ENCODE data around the gene OR8G5. TPM values are rescaled to one million over a fixed set of nuclear protein-coding genes. Genes with fewer than 3 reads are reported as not detected.

OR8G5 gene, protein sequence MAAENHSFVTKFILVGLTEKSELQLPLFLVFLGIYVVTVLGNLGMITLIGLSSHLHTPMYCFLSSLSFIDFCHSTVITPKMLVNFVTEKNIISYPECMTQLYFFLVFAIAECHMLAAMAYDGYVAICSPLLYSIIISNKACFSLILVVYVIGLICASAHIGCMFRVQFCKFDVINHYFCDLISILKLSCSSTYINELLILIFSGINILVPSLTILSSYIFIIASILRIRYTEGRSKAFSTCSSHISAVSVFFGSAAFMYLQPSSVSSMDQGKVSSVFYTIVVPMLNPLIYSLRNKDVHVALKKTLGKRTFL
- total RNA-seq (ENCODE audit: low replicate concordance): not detected in 2 replicates

GRCh38 chr11:124256076-124256475, at the start of gene OR8G5:
Gene OR8G5, plus strand, starts transcription at chr11:124256376. Its CDS starts 8,556 bp downstream, at chr11:124264932.

GRCh38 chr11:124240621-124241397, 15.4 kb upstream of the OR8G5 start, which contains the start of gene OR8G1:
Gene OR8G1, plus strand, starts transcription at chr11:124241095. Its CDS starts 8,581 bp downstream, at chr11:124249676.

DNA sequence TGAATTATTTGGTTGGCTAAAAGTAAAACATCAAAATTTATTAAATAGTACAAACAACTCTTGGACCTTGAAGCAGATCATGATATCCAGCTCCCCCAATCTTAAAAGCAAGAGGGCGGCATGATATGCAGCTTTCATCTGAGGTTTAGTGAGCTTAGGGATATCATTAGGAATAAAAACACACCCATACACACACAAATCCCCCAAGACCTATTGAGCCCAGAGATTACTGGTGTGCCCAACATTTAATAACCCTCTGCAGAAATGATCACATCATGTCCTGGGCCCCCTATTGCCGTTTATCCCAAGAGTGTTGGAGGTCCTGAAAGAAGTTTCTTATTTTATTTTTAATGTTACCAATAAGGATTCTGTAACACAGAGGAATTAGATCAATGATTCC, 57.7 kb downstream of the OR8G5 start, which contains the start of gene OR8D1:
OR8D1 (minus strand) TSS at position 101 of the 400 bp plus-strand sequence. CDS start 3,183 bp downstream, outside the sequence.

Other genes starting within 250 kb of the OR8G5 start
- not detected in 2 replicates for gene OR10G4, start 243.4 kb upstream of the OR8G5 start, total RNA-seq (ENCODE audit: low replicate concordance)
- not detected in 2 replicates for gene OR10G9, start 233.4 kb upstream of the OR8G5 start, total RNA-seq (ENCODE audit: low replicate concordance)
- gene OR10G8, start 229.6 kb upstream of the OR8G5 start, total RNA-seq (ENCODE audit: low replicate concordance): not detected in 2 replicates
- not detected in 2 replicates for gene OR10G7, start 215.1 kb upstream of the OR8G5 start, total RNA-seq (ENCODE audit: low replicate concordance)
- gene VWA5A, start 140.9 kb upstream of the OR8G5 start, total RNA-seq (ENCODE audit: low replicate concordance): 11.4 and 18.1 TPM in 2 replicates
- not detected in 2 replicates for gene OR10D3, start 73.0 kb upstream of the OR8G5 start, total RNA-seq (ENCODE audit: low replicate concordance)
- gene OR8G1, start 15.3 kb upstream of the OR8G5 start, total RNA-seq (ENCODE audit: low replicate concordance): not detected in 2 replicates
- not detected in 2 replicates for gene OR8D1, start 57.6 kb downstream of the OR8G5 start, total RNA-seq (ENCODE audit: low replicate concordance)
- gene OR8D2, start 63.8 kb downstream of the OR8G5 start, total RNA-seq (ENCODE audit: low replicate concordance): not detected in 2 replicates
- not detected in 2 replicates for gene OR8B2, start 128.1 kb downstream of the OR8G5 start, total RNA-seq (ENCODE audit: low replicate concordance)
- gene OR8B3, start 142.6 kb downstream of the OR8G5 start, total RNA-seq (ENCODE audit: low replicate concordance): not detected in 2 replicates
- gene OR8B4, start 168.5 kb downstream of the OR8G5 start, total RNA-seq (ENCODE audit: low replicate concordance): not detected in 2 replicates
- gene OR8B8, start 189.3 kb downstream of the OR8G5 start, total RNA-seq (ENCODE audit: low replicate concordance): not detected in 2 replicates

All from smooth muscle cell of the coronary artery (primary cell).